Prostate gland (tissue), 2 donors: ENCODE results near the gene UBN1. TPM values are rescaled to one million over a fixed set of nuclear protein-coding genes. Genes with fewer than 3 reads are reported as not detected.

Experiments
- DNase-seq: peaks from one replicate; pipeline ENCODE4 v3.0.0-alpha.2; 2019; ENCODE audit warnings: low spot score
- H3K27ac ChIP-seq, 2 donors: fragments of 200-600 bp; sonication (generic); 2 replicates each; pipeline ENCODE4 v1.5.1; 2017 to 2019
- H3K27me3 ChIP-seq: fragments of 200-600 bp; sonication (generic); replicated peaks from 2 replicates; pipeline ENCODE4 v1.5.1; 2019; ENCODE audit not compliant: insufficient read depth
- H3K36me3 ChIP-seq, 2 donors: fragments of 200-600 bp; sonication (generic); 1 replicate in 1 of 2; 2 replicates in 1 of 2; pipeline versions ENCODE4 v1.5.1 to v1.8.1; 2017 to 2019
- H3K4me1 ChIP-seq: fragments of 200-600 bp; sonication (generic); replicated peaks from 2 replicates; pipeline ENCODE4 v1.5.1; 2019
- H3K4me3 ChIP-seq, 2 donors: fragments of 200-600 bp; sonication (generic); 2 replicates each; pipeline ENCODE4 v1.5.1; 2017 to 2019
- H3K9me3 ChIP-seq: fragments of 200-600 bp; sonication (generic); 2 replicates; pipeline ENCODE4 v1.5.1; 2017
- POLR2A ChIP-seq: fragments of 450-650 bp; IDR thresholded peaks from one replicate; pipeline ENCODE4 v1.6.1; 2016; ENCODE audit warnings: antibody characterized with exemption, mild to moderate bottlenecking
- POLR2AphosphoS5 ChIP-seq: sonication (generic); formaldehyde crosslinking; IDR thresholded peaks from one replicate; pipeline ENCODE4 v1.6.1; 2017; ENCODE audit warnings: antibody characterized with exemption
- WGBS: methylation state at CpG from one replicate; pipeline ENCODE4 v1.1.5; 2018; 5-methylcytosine and 5-hydroxymethylcytosine counted together
- intact Hi-C: fragments of 100-400 bp; cut with DNase I; formaldehyde crosslinking; loops from one replicate; pipeline ENCODE4 v1.14.2; 2022
- total RNA-seq, 2 donors: library from RNA; depleted of rRNA; stranded (reverse); fragments of >200 nt; gene quantifications; one replicate each; pipeline ENCODE4 v1.1.0, GENCODE V29; 2016
- TF ChIP-seq, protein P1 (sequence below), 4 experiments: fragments of 200-600 bp in 2 of 4; fragments of 450-650 bp in 2 of 4; sonication (generic) in 2 of 4; IDR thresholded peaks; 1 replicate in 3 of 4; 2 replicates in 1 of 4; pipeline ENCODE4 v1.5.1; 2016 to 2019; ENCODE audit warnings: antibody characterized with exemption in 4 of 4, mild to moderate bottlenecking in 2 of 4, moderate library complexity in 2 of 4

Gene UBN1
- total RNA-seq, 2 donors from 2014 or later: 28.2 to 56.9 TPM

DNA sequence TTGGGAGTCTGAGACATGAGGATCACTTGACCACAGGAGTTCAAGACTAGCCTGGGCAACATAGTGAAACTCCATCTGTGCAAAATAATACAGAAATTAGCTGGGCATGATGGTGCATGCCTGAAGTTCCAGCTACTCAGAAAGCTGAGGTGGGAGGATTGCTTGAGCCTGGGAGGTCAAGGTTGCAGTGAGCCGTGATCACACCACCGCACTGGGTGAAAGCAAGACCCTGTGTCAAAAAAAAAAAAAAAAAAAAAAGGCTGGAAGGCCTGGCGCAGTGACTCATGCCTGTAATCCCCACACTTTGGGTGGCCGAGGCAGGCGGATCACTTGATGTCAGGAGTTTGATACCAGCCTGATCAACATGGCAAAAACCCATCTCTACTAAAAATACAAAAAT, 8.1 kb downstream of the UBN1 start:
- Histone ChIP-seq H3K27me3 (no peaks in the 10 kb centered on the region), H3K4me3 (no peak overlapping the region), H3K27ac (no peak overlapping the region), H3K36me3 (peaks cover 4 to 20% of the 10 kb centered on the region in 2 donors), H3K9me3 (no peaks in the 10 kb centered on the region), H3K4me1 (no peaks in the 10 kb centered on the region)
- no peak for DNase-seq
- intact Hi-C loops: no loop called here
- no peak for TF ChIP-seq POLR2AphosphoS5
- TF ChIP-seq, protein P1, sequence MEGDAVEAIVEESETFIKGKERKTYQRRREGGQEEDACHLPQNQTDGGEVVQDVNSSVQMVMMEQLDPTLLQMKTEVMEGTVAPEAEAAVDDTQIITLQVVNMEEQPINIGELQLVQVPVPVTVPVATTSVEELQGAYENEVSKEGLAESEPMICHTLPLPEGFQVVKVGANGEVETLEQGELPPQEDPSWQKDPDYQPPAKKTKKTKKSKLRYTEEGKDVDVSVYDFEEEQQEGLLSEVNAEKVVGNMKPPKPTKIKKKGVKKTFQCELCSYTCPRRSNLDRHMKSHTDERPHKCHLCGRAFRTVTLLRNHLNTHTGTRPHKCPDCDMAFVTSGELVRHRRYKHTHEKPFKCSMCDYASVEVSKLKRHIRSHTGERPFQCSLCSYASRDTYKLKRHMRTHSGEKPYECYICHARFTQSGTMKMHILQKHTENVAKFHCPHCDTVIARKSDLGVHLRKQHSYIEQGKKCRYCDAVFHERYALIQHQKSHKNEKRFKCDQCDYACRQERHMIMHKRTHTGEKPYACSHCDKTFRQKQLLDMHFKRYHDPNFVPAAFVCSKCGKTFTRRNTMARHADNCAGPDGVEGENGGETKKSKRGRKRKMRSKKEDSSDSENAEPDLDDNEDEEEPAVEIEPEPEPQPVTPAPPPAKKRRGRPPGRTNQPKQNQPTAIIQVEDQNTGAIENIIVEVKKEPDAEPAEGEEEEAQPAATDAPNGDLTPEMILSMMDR (IDR thresholded peaks at IDR 0.05): no peak
- TF ChIP-seq POLR2A: no peak
- whole genome bisulfite sequencing: 97% methylated on average over 5 of the region's 5 CpGs

DNA sequence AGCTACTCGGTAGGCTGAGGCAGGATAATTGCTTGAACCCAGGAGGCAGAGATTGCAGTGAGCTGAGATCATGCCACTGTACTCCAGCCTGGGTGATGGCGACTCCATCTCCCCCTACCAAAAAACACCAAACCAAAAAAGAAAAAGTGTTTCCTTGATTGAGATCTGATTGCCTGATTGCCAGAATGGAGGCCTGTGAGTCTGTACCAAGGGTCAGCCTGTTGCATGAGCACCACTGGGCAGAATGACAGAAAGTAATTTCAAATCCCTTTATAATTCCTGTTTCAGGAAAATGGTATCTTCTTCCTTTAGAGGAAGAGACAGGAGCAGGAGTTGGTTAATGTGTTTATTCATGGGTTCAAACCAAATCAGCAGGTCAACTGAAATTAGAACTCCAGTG, 8.5 kb downstream of the UBN1 start:
- intact Hi-C loops: no loop called here

DNA sequence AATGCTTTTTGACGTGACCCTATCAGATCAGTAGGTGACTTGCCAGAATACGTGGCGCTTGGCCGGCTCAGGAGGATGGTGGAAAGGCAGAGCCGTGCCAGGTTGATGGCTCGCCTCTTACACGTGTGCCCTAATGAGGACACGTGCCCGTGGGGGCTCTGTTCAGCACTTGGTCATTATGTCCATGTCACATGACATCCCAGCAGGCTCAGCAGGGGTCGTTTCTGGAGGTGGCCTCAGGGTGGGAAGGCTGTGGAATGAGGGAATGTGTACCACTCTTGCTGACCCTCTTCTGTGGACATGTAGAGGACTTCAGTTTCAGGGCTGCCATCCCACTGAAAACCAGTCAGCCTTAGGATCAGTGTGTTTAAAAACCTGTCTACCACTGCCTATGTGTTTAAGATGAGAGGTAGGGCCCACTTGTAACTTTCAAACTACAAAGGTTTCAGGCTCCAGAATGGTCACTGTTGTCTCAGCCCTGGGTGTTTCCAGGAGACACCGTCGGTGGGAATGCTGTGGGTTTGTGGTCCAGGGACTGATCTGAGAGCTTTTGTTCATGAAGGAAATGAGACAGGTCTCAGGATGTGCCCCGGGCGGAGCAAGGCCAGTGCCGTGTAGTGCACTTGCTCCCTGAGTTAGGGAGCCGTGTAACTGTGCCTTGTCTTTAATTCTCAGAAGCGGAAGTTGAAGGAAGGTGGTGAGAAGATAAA, 12.1 kb downstream of the UBN1 start:
- Histone ChIP-seq H3K4me3 (no peak overlapping the region), H3K36me3 (peaks cover 0 to 17% of the 10 kb centered on the region in 2 donors), H3K4me1 (no peaks in the 10 kb centered on the region), H3K27me3 (no peaks in the 10 kb centered on the region), H3K9me3 (no peaks in the 10 kb centered on the region), H3K27ac (no peak overlapping the region)
- TF ChIP-seq, protein P1 (IDR thresholded peaks at IDR 0.05): no peak
- TF ChIP-seq POLR2A (no peak), POLR2AphosphoS5 (no peak)
- 89% methylated on average over 17 of the region's 17 CpGs for WGBS
- intact Hi-C loops: no loop called here
- DNase-seq: no peak

More for the DNA sequence above, 8.5 kb downstream of the UBN1 start:
- DNase-seq: no peak
- H3K4me1 ChIP-seq: no peaks in the 10 kb centered on the region
- TF ChIP-seq, protein P1 (IDR thresholded peaks at IDR 0.05): no peak
- no peak for TF ChIP-seq POLR2A
- TF ChIP-seq POLR2AphosphoS5: no peak
- peaks cover 4 to 20% of the 10 kb centered on the region in 2 donors for H3K36me3 ChIP-seq
- no peak overlapping the region for H3K4me3 ChIP-seq
- no peaks in the 10 kb centered on the region for H3K9me3 ChIP-seq
- H3K27me3 ChIP-seq: no peaks in the 10 kb centered on the region
- WGBS: 93% methylated on average over 2 of the region's 2 CpGs
- H3K27ac ChIP-seq: no peak overlapping the region

DNA sequence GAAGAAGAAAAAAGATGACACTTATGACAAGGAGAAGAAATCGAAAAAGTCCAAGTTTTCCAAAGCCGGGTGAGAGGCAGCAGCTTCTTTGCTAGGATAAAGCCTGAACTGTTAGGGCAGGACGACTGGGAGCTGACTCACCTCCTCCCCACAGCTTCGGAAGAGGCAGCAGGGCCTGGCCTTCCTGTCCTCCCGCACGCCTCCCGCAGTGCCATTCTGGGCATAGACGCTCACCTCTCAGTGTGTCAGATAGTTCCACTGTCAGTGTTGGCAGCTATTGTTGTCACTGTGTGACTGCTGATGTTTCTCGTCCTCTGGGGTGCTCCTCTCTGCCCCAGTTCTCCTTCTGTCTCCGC, 12.6 kb downstream of the UBN1 start:
- H3K27ac ChIP-seq: no peak overlapping the region
- H3K36me3 ChIP-seq: peaks cover 0 to 17% of the 10 kb centered on the region in 2 donors
- WGBS: 93% methylated on average over 10 of the region's 10 CpGs

More for the DNA sequence above, 12.6 kb downstream of the UBN1 start:
- no peak for DNase-seq
- Histone ChIP-seq H3K9me3 (no peaks in the 10 kb centered on the region), H3K4me1 (no peaks in the 10 kb centered on the region), H3K4me3 (no peak overlapping the region), H3K27me3 (no peaks in the 10 kb centered on the region)
- no peak for TF ChIP-seq POLR2A
- TF ChIP-seq, protein P1 (IDR thresholded peaks at IDR 0.05): no peak
- TF ChIP-seq POLR2AphosphoS5: no peak
- intact Hi-C loops: no loop called here
